ENCODE results near the gene KRTDAP.

Gene KRTDAP

GRCh38 chr19:35455616-35456201 lies 34.6 kb downstream of the KRTDAP start:
- TF ChIP-seq CTCF (IDR thresholded peaks at IDR 0.05; ENCODE audit: low read length, missing control alignments), result no peak
- no peak overlapping the region for H3K4me3 ChIP-seq (replicated peaks; ENCODE audit: low read depth, low read length)
- no peak for DNase-seq (ENCODE audit: low read depth)

DNA sequence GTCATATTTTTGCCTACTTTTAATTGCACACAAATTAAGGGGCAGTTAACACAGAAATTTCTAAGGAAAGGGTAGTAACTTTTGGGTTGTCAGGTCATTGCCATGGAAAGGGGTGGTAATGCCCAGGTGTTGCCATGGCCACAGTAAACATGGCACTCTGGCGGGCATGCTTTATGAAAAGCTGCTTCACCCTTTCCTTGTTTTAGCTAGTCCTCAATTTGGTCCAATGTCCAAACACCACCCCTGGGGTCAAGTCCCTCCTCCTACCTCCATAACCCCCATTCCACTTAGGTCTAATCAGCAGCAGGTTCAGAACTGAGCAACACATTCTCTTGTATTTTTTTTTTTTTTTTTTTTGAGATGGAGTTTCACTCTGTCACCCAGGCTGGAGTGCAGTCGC lies 35.6 kb downstream of the KRTDAP start:
- no peak for DNase-seq (ENCODE audit: low read depth)
- TF ChIP-seq CTCF (IDR thresholded peaks at IDR 0.05; ENCODE audit: low read length, missing control alignments), result no peak
- no peak overlapping the region for H3K4me3 ChIP-seq (replicated peaks; ENCODE audit: low read depth, low read length)

DNA sequence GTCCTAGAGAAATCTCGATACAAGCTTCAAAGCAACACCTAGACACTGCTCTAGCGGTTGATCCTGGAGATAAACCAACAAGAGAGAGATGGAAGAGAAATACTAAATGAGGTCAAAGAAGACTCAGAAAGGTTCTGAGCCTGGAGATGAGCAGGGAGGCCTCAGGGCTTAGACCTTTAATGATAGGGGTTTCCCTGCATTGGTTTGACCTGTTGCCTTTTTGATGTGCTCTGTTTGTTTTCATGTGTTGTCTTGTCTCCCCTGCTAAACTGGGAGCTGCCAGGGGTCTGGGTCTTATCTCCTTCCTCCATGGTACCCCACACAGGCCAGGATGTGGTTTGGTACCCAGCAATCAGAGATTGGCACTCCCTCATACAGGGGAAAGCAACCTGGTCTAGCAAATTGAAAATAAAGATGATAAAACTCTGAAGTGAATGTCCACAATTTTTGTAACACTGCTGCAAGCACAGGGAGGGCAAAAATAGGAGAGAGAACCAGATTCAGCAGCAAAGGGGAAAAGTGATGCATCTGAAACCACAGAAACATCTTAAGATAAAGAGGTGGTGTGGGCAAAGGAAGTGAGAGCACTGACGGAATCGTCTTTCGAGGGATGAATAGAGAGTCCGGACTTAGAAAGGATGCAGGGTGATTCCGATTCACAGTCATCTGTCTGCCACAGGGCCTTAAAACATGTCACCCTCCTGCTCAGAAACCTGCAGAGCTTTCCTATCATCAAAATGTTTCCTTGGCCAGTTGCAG lies 38.7 kb downstream of the KRTDAP start:
- DNase-seq (ENCODE audit: low read depth), result no peak
- H3K4me3 ChIP-seq (replicated peaks; ENCODE audit: low read depth, low read length), result no peak overlapping the region
- no peak for TF ChIP-seq CTCF (IDR thresholded peaks at IDR 0.05; ENCODE audit: low read length, missing control alignments)

- DNase-seq (ENCODE audit: low read depth), result no peak
- no peak for TF ChIP-seq CTCF (IDR thresholded peaks at IDR 0.05; ENCODE audit: low read length, missing control alignments)
- H3K4me3 ChIP-seq (replicated peaks; ENCODE audit: low read depth, low read length), result no peak overlapping the region
Measured at GRCh38 chr19:35449359-35450043, 40.8 kb downstream of the KRTDAP start.

GRCh38 chr19:35447606-35448469 lies 42.4 kb downstream of the KRTDAP start, which contains the start of gene FFAR2:
TSS of gene FFAR2 (plus strand) at chr19:35448257. CDS start at chr19:35449715, 1,458 bp downstream.
- no peak for TF ChIP-seq CTCF (IDR thresholded peaks at IDR 0.05; ENCODE audit: low read length, missing control alignments)
- DNase-seq (ENCODE audit: low read depth), result no peak
- no peak within 1 kb of the TSS for H3K4me3 ChIP-seq (replicated peaks; ENCODE audit: low read depth, low read length)

GRCh38 chr19:35445826-35446593 lies 44.3 kb downstream of the KRTDAP start:
- no peak overlapping the region for H3K4me3 ChIP-seq (replicated peaks; ENCODE audit: low read depth, low read length)
- TF ChIP-seq CTCF (IDR thresholded peaks at IDR 0.05; ENCODE audit: low read length, missing control alignments), result no peak
- DNase-seq (ENCODE audit: low read depth), result peak; percentile 46

Measured in fibroblast of pulmonary artery (primary cell).